SK-N-MC (cell line): ENCODE results near the gene TK2.

Experiments
- EZH2 ChIP-seq: fragments of 200-600 bp; sonication (generic); IDR thresholded peaks from one replicate; pipeline ENCODE4 v1.6.1; 2017; ENCODE audit warnings: antibody characterized with exemption
- POLR2AphosphoS5 ChIP-seq: IDR thresholded peaks from 2 replicates; pipeline ENCODE4 v1.6.1; 2012; ENCODE audit warnings: mild to moderate bottlenecking, low read depth, low read length, borderline replicate concordance

DNA sequence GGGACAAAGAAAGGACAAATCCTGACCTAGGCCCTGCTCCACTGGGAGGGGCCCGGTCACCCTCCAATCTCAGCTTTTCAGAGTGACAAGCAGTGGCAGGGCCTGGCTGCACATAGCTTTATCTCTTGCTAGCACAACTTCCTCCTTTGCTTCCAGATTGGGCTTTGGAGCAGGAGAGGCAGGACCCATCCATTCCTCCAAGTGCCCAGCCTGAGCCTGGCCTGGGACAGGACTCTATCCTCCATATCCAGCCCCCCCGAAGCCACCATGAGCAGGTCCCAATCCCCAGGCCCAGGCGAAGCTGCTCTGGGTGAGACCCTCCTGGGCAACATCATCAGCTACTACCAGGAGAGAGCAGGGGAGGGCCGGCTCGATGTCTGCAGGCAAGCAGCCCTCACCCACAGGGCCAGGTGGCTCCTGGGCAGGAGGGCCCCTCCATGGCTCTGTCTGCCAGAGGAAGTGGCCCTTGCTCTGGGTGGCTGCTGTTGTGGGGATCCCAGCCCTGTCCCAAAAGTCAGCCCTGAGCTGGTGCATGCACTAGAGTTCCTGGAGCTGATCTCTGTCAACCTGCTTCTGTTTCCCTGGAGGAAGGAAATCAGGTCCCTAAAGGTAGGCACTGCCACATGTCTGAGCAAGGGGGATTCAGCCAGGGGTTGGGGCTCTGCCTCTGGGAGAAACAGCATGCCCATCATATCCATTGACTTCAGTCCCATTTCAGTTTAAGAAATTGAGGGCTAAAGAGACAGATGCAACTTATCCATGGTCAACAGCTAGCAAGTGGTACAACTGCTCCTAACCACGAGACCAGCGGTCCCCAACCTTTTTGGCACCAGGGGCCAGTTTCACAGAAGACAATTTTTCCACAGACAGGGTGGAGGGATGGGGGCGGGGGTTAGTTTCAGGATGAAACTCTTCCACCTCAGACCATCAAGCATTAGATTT, 58.9 kb downstream of the TK2 start:
- TF ChIP-seq EZH2 = no peak
- no peak for TF ChIP-seq POLR2AphosphoS5
